Small intestine (tissue), 7 donors: ENCODE measurements around the gene AAMDC. TPM values are rescaled to one million over a fixed set of nuclear protein-coding genes. Genes with fewer than 3 reads are reported as not detected.
"Not testable (repeated sequence)": the region's sequence is repeated elsewhere in the genome, so short reads cannot be mapped to it uniquely, and the experiment has no call there.

Experiments used
- DNase-seq, 2 donors: peaks; one replicate each; pipeline versions ENCODE4 v3.0.0 to v3.0.0-alpha.2; 2013
- FAIRE-seq: peaks from 2 replicates; lab custom pipeline; 2012; peaks lifted over from hg19 to GRCh38; lab: Jason Lieb, UNC
- H3K27ac ChIP-seq, 3 donors: one replicate each; pipeline ENCODE4 v1.5.1; 2013; ENCODE audit warnings: low read length in 2 of 3, mild to moderate bottlenecking in 2 of 3, control low read depth in 1 of 3, inconsistent platforms in 1 of 3, low read depth in 1 of 3, moderate library complexity in 1 of 3
- H3K27me3 ChIP-seq, 3 donors: one replicate each; pipeline ENCODE4 v1.6.1; 2013; ENCODE audit warnings: low read length in 3 of 3, inconsistent platforms in 1 of 3; ENCODE audit not compliant: control insufficient read depth in 3 of 3, insufficient read depth in 3 of 3
- H3K36me3 ChIP-seq, 3 donors: one replicate each; pipeline ENCODE4 v1.6.1; 2013; ENCODE audit warnings: low read length in 3 of 3, inconsistent platforms in 1 of 3, low read depth in 1 of 3, mild to moderate bottlenecking in 1 of 3, moderate library complexity in 1 of 3; ENCODE audit not compliant: control insufficient read depth in 3 of 3, insufficient read depth in 2 of 3
- H3K4me1 ChIP-seq, 3 donors: one replicate each; pipeline ENCODE4 v1.6.1; 2013; ENCODE audit warnings: low read length in 2 of 3, inconsistent platforms in 1 of 3, low read depth in 1 of 3, mild to moderate bottlenecking in 1 of 3, moderate library complexity in 1 of 3; ENCODE audit not compliant: control insufficient read depth in 3 of 3, insufficient read depth in 2 of 3
- H3K4me3 ChIP-seq, 3 donors: one replicate each; pipeline ENCODE4 v1.5.1; 2013; ENCODE audit warnings: low read length in 3 of 3, control low read depth in 1 of 3, inconsistent platforms in 1 of 3, low read depth in 1 of 3, mild to moderate bottlenecking in 1 of 3, moderate library complexity in 1 of 3
- H3K9me3 ChIP-seq, 2 donors: one replicate each; pipeline ENCODE4 v1.6.1; 2013; ENCODE audit warnings: low read depth in 1 of 2, low read length in 1 of 2; ENCODE audit not compliant: control insufficient read depth in 2 of 2, insufficient read depth in 1 of 2
- WGBS, 3 donors: extraction: QIAGEN DNeasy Blood & Tissue Kit; methylation state at CpG; one replicate each; pipeline ENCODE4 v1.1.7; 2013; 5-methylcytosine and 5-hydroxymethylcytosine counted together
- polyA plus RNA-seq, 4 donors: library from polyadenylated mRNA; stranded (reverse) in 3 of 4; unstranded in 1 of 4; fragments of 200-250 nt in 3 of 4; fragments of 120-200 nt in 1 of 4; gene quantifications; one replicate each; pipeline versions ENCODE4 v1.2.1 to v1.2.3, GENCODE V29; 2013
- donor health status: healthy with polysubstance abuse.
- donor health status: control.
- donor health status: control.
- donor health status: Bipolar disorder and iron deficiency.
- donor health status: healthy.

Gene AAMDC
- polyA plus RNA-seq, 4 donors: 29.5 to 106 (median 63.8) TPM

DNA sequence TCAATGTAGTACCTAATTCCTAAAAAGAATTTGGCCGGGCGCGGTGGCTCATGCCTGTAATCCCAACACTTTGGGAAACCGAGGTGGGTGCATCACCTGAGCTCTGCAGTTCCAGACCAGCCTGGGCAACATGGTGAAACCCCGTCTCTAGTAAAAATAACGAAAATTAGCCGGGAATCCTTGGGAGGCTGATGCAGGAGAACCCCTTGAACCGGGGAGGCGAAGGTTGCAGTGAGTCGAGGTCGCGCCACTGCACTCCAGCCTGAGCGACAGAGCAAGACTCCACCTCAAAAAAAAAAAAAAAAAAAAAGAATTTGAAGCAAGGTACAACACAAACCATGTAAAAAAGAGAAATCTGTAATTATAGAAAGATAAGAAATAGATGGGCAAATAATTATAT lies 1.2 kb downstream of the AAMDC start:
- not testable (repeated sequence) for DNase-seq, H3K36me3 ChIP-seq, FAIRE-seq, H3K27ac ChIP-seq, H3K27me3 ChIP-seq, H3K9me3 ChIP-seq
- 67 to 75% (median 69%) methylated on average over 13 of the region's 13 CpGs for WGBS, 3 donors
- Histone ChIP-seq H3K4me3 (peak overlapping the region in 1 of 3 donors; percentile 78), H3K4me1 (peaks cover 3 to 15% (median 4%) of the 10 kb centered on the region in 3 donors)

DNA sequence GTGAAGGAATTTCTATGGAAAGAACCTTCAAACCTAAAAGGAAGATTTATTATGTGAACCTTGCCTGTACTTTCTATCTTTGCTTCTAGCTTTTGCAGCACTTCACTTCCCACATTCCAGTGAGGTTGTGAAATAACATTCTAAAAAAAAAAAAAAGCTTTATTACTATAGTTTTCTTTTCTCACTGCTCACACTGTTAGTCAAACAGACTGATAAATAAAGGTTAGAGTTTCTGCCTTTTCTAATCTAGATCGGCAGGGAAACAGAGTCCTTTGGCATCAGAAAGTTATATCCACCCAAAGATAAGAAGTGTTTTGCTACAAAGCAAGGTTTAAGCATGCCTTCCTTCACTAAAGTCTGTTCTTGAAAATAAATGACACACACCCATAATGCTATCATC lies 2.8 kb downstream of the AAMDC start:
- H3K36me3 ChIP-seq: peaks cover 0 to 3% (median 0%) of the 10 kb centered on the region in 3 donors
- H3K4me3 ChIP-seq: no peak overlapping the region
- H3K9me3 ChIP-seq: peaks cover 0 to 4% of the 10 kb centered on the region in 2 donors
- H3K27ac ChIP-seq: peak overlapping the region in 1 of 3 donors; percentile 62
- FAIRE-seq (no peak), DNase-seq (peak; percentile 60 to 71)
- peaks cover 2 to 14% (median 4%) of the 10 kb centered on the region in 3 donors for H3K4me1 ChIP-seq
- no peaks in the 10 kb centered on the region for H3K27me3 ChIP-seq
- WGBS, 3 donors: 9 to 41% (median 21%) methylated on average over 1 of the region's 1 CpG

DNA sequence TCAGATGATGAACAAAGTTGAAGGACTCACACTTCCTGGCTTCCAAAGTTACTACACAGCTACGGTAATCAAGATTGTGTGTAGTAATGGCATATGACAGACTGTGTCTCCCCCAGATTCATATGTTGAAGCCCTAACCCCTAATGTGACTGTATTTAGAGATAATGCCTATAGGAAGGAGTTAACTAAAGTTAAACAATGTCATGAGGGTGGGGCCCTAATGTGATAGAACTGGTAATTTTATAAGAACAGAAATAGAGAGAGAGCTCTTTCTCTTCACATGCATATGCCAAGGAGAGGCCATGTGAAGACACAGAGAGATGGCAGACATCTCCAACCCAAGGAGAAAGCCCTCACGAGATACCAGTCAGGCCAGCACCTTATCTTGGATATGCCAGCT lies 8.0 kb downstream of the AAMDC start:
- H3K36me3 ChIP-seq: peaks cover 0 to 3% (median 0%) of the 10 kb centered on the region in 3 donors
- 92 to 95% (median 93%) methylated on average over 2 of the region's 2 CpGs for WGBS, 3 donors
- H3K4me3 ChIP-seq: no peak overlapping the region
- H3K4me1 ChIP-seq: peaks cover 0 to 2% (median 0%) of the 10 kb centered on the region in 3 donors
- FAIRE-seq (no peak), DNase-seq (no peak)
- no peaks in the 10 kb centered on the region for H3K27me3 ChIP-seq
- H3K27ac ChIP-seq: no peak overlapping the region
- H3K9me3 ChIP-seq: peaks cover 0 to 18% of the 10 kb centered on the region in 2 donors

DNA sequence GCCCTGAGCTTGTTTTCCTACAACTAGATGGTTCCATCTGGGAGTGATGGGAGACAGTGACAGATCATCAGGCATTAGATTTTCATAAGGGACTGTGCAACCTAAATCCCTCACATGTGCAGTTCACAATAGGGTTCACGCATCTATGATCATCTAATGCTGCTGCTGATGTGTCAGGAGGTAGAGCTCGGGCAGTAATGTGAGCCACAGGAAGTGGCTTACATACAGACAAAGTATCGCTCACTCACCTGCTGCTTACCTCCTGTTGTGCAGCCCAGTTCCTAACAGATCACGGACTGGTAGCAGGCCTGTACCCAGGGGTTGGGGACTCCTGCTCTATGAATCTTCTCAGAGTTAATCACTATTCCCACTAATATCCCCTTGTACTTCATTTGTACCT lies 12.4 kb downstream of the AAMDC start:
- WGBS, 3 donors: 78 to 94% (median 80%) methylated on average over 4 of the region's 4 CpGs
- Histone ChIP-seq H3K36me3 (peaks cover 0 to 2% (median 0%) of the 10 kb centered on the region in 3 donors), H3K9me3 (peaks cover 0 to 19% of the 10 kb centered on the region in 2 donors), H3K27me3 (no peaks in the 10 kb centered on the region), H3K27ac (no peak overlapping the region), H3K4me1 (no peaks in the 10 kb centered on the region), H3K4me3 (no peak overlapping the region)
- FAIRE-seq (no peak), DNase-seq (peak in 1 of 2 donors; percentile 13)

DNA sequence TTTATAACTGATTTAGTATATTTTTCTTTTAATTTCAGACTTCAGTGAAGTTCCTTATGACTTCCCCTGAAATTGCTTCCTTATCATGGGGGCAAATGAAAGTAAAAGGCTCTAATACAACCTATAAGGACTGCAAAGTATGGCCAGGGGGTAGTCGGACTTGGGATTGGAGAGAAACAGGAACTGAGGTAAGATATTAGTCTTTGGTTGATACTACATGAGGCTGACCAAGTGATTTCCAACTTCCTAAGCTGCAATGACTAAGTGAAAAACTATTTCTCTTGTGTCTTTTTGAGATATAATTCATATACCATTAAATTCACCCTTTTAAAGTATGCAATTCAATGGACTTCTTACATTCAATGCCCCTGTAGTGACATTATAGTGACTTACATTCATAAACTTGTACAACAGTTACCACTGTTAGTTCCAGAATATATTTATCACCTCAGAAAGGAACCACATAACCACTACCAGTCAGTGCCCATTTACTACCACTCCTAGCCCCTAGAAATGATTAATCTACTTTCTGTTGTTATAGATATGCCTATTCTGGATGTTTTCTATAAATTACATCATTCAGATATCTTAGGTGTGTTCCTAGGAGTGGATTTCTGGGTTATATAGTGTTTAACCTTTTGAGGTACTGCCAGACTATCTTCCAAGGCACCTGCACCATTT lies 21.6 kb downstream of the AAMDC start:
- H3K27ac ChIP-seq: no peak overlapping the region
- no peaks in the 10 kb centered on the region for H3K27me3 ChIP-seq
- no peak for DNase-seq
- WGBS, 3 donors: 84 to 91% (median 84%) methylated on average over 1 of the region's 1 CpG
- peaks cover 5 to 15% (median 13%) of the 10 kb centered on the region in 3 donors for H3K36me3 ChIP-seq
- peaks cover 2 to 35% of the 10 kb centered on the region in 2 donors for H3K9me3 ChIP-seq
- H3K4me3 ChIP-seq: no peak overlapping the region
- no peaks in the 10 kb centered on the region for H3K4me1 ChIP-seq
- no peak for FAIRE-seq

DNA sequence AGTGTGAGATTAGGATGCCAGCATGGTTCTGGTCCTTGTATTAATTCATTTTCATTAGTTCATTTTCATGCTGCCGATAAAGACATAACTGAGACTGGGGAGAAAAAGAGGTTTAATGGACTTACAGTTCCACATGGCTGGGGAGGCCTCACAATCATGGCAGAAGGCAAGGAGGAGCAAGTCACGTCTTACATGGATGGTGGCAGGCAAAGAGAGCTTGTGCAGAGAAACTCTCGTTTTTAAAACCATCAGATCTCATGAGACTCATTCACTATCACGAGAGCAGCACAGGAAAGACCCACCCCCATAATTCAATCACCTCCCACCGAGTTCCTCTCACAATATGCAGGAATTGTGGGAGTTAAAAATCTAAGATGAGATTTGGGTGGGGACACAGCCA lies 22.8 kb downstream of the AAMDC start:
- not testable (repeated sequence) for H3K4me3 ChIP-seq, H3K27me3 ChIP-seq, DNase-seq, H3K27ac ChIP-seq, FAIRE-seq, H3K4me1 ChIP-seq
- 79 to 91% (median 89%) methylated on average over 5 of the region's 5 CpGs for WGBS, 3 donors
- Histone ChIP-seq H3K9me3 (peaks cover 2 to 30% of the 10 kb centered on the region in 2 donors), H3K36me3 (peaks cover 5 to 19% (median 16%) of the 10 kb centered on the region in 3 donors)

DNA sequence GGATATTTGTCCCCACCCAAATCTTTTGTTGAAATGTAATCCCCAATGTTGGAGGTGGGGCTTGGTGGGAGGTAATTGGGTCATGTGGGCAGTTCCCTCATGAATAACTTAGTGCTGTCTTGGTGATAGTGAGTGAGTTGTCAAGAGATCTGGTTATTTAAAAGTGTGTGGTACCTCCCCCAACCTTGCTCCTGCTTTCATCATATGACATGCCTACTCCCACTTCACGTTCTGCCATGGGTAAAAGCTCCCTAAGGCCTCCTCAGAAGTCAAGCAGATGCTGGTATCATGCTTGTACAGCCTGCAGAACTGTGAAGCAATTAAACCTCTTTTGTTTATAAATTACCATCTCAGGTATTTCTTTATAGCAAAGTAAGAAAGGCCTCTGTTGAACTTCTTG lies 30.6 kb downstream of the AAMDC start:
- Histone ChIP-seq H3K27me3 (no peaks in the 10 kb centered on the region), H3K9me3 (peaks cover 2 to 24% of the 10 kb centered on the region in 2 donors), H3K4me1 (no peaks in the 10 kb centered on the region), H3K27ac (no peak overlapping the region), H3K36me3 (peaks cover 0 to 31% (median 13%) of the 10 kb centered on the region in 3 donors), H3K4me3 (no peak overlapping the region)
- WGBS, 3 donors: 72 to 95% (median 76%) methylated on average over 1 of the region's 1 CpG
- FAIRE-seq (no peak), DNase-seq (no peak)

DNA sequence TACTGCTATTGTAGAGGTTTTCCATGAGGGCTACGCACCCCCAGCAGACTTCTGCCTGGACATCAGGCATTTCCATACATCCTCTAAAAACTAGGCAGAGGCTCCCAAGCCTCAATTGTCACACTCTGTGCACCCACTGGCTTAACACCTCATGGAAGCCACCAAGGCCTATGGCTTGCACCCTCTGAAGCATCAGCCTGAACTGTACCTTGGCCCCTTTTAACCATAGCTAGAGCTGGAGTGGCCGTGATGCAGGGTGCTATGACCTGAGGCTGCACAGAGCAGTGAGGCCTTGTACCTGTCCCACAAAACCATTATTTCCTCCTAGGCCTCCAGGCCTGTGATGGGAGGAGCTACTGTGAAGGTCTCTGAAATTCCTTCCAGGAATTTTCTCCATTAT lies 33.9 kb downstream of the AAMDC start:
- H3K9me3 ChIP-seq: peaks cover 2 to 24% of the 10 kb centered on the region in 2 donors
- no peaks in the 10 kb centered on the region for H3K27me3 ChIP-seq
- WGBS, 3 donors: 99 to 100% (median 100%) methylated on average over 2 of the region's 2 CpGs
- FAIRE-seq (no peak), DNase-seq (no peak)
- no peak overlapping the region for H3K27ac ChIP-seq
- H3K4me3 ChIP-seq: no peak overlapping the region
- H3K36me3 ChIP-seq: peaks cover 0 to 28% (median 10%) of the 10 kb centered on the region in 3 donors
- H3K4me1 ChIP-seq: no peaks in the 10 kb centered on the region
